A549 (cell line): ENCODE measurements around the gene GCM1. TPM values are rescaled to one million over a fixed set of nuclear protein-coding genes. Genes with fewer than 3 reads are reported as not detected.

Experiments used
- ATAC-seq, 2 experiments: fragments of 200-7000 bp in 1 of 2; fragments of >200 bp in 1 of 2; cut with Nextera tagmentation in 1 of 2; cut with Tn5 transposase in 1 of 2; 3 replicates each; pipeline versions ENCODE4 v1.8.0 to v1.9.1; 2018 to 2020; ENCODE audit warnings: mild to moderate bottlenecking in 1 of 2, moderate library complexity in 1 of 2
- CTCF ChIA-PET: fragments of 300-600 bp; sonication (Branson Sonifier 250); formaldehyde crosslinking; extraction: SDS; loops from one replicate; lab custom pipeline; 2021; ENCODE audit warnings: antibody characterized with exemption, inconsistent platforms; lab: Yijun Ruan, JAX
- POLR2A ChIA-PET: fragments of 350-600 bp; formaldehyde crosslinking; extraction: SDS; loops from one replicate; lab custom pipeline; 2021; ENCODE audit warnings: antibody characterized with exemption, inconsistent platforms; lab: Yijun Ruan, JAX
- DNase-seq, 2 experiments: peaks; one replicate each; pipeline versions ENCODE4 v3.0.0 to v3.0.0-alpha.2; 2011 to 2016; ENCODE audit warnings: low read depth in 1 of 2, low spot score in 1 of 2
- FAIRE-seq: peaks from 2 replicates; lab custom pipeline; 2011; peaks lifted over from hg19 to GRCh38; lab: Jason Lieb, UNC
- H3K27ac ChIP-seq, 2 experiments: fragments of >200 bp; sonication (Bioruptor Twin); formaldehyde crosslinking; 3 replicates each; pipeline ENCODE4 v1.5.1; 2016 to 2017
- H3K4me1 ChIP-seq: fragments of >200 bp; sonication (Bioruptor Twin); formaldehyde crosslinking; 3 replicates; pipeline ENCODE4 v1.6.1; 2016
- H3K4me2 ChIP-seq: fragments of >200 bp; sonication (Bioruptor Twin); formaldehyde crosslinking; 3 replicates; pipeline ENCODE4 v1.6.1; 2016
- H3K4me3 ChIP-seq: fragments of >200 bp; sonication (Bioruptor Twin); formaldehyde crosslinking; 3 replicates; pipeline ENCODE4 v1.5.1; 2016
- H3K9me3 ChIP-seq: fragments of >200 bp; sonication (Bioruptor Twin); formaldehyde crosslinking; 3 replicates; pipeline ENCODE4 v1.6.1; 2016
- BHLHE40 ChIP-seq: IDR thresholded peaks from 2 replicates; pipeline ENCODE4 v1.6.1; 2012; ENCODE audit warnings: low read depth, low read length, inconsistent platforms
- CHD2 ChIP-seq: fragments of 150-350 bp; IDR thresholded peaks from 2 replicates; pipeline ENCODE4 v1.6.1; 2014; ENCODE audit warnings: low read length; ENCODE audit not compliant: partially characterized antibody
- CHD4 ChIP-seq: fragments of 200-600 bp; sonication (generic); IDR thresholded peaks from 2 replicates; pipeline ENCODE4 v1.6.1; 2016; ENCODE audit warnings: antibody characterized with exemption, mild to moderate bottlenecking, borderline replicate concordance
- FOSB ChIP-seq: fragments of 250-450 bp; sonication (Bioruptor Pico); IDR thresholded peaks from 2 replicates; pipeline ENCODE4 v1.5.0; 2020; ENCODE audit warnings: mild to moderate bottlenecking, moderate library complexity
- FOSL2 ChIP-seq, 2 experiments: fragments of 450-650 bp in 1 of 2; fragments of >200 bp in 1 of 2; sonication (Bioruptor Twin) in 1 of 2; formaldehyde crosslinking; IDR thresholded peaks; 2 replicates each; pipeline versions ENCODE4 v1.5.0 to v1.6.1; 2016 to 2020; ENCODE audit warnings: mild to moderate bottlenecking in 1 of 2, moderate library complexity in 1 of 2
- GATA3 ChIP-seq: IDR thresholded peaks from 2 replicates; pipeline ENCODE4 v1.6.1; 2012; ENCODE audit warnings: borderline replicate concordance
- HOXA7 ChIP-seq: fragments of 250-450 bp; sonication (Bioruptor Pico); IDR thresholded peaks from 2 replicates; pipeline ENCODE4 v1.5.0; 2020; ENCODE audit warnings: mild to moderate bottlenecking, moderate library complexity
- HOXB5 ChIP-seq: fragments of 250-450 bp; sonication (Bioruptor Pico); IDR thresholded peaks from 2 replicates; pipeline ENCODE4 v1.5.0; 2020; ENCODE audit warnings: mild to moderate bottlenecking, moderate library complexity
- KDM1A ChIP-seq: fragments of 200-600 bp; sonication (generic); IDR thresholded peaks from 2 replicates; pipeline ENCODE4 v1.6.1; 2016; ENCODE audit warnings: low read depth, mild to moderate bottlenecking
- KDM5A ChIP-seq: fragments of 200-600 bp; sonication (generic); IDR thresholded peaks from 2 replicates; pipeline ENCODE4 v1.6.1; 2016; ENCODE audit warnings: antibody characterized with exemption, mild to moderate bottlenecking
- MAFK ChIP-seq: fragments of 450-650 bp; IDR thresholded peaks from 2 replicates; pipeline ENCODE4 v1.6.1; 2014; ENCODE audit not compliant: partially characterized antibody
- MYC ChIP-seq: IDR thresholded peaks from 2 replicates; pipeline ENCODE4 v1.6.1; 2012; ENCODE audit warnings: mild to moderate bottlenecking, inconsistent platforms, low read length, improper control_type of control experiment, borderline replicate concordance
- NFE2L2 ChIP-seq: fragments of 150-350 bp; conservative IDR thresholded peaks from 2 replicates; pipeline ENCODE4 v1.6.1; 2014; ENCODE audit warnings: low read length
- PHF8 ChIP-seq: fragments of 200-600 bp; sonication (generic); IDR thresholded peaks from 2 replicates; pipeline ENCODE4 v1.6.1; 2016; ENCODE audit warnings: low read depth, mild to moderate bottlenecking, antibody characterized with exemption, moderate library complexity, borderline replicate concordance
- POLR2A ChIP-seq: IDR thresholded peaks from 2 replicates; pipeline ENCODE4 v1.6.1; 2012; ENCODE audit warnings: mild to moderate bottlenecking, low read length
- POLR2AphosphoS2 ChIP-seq: conservative IDR thresholded peaks from 2 replicates; pipeline ENCODE4 v1.6.1; 2012; ENCODE audit warnings: low read length, improper control_type of control experiment, inconsistent platforms
- RAD21 ChIP-seq, 2 experiments: fragments of >200 bp in 1 of 2; sonication (Bioruptor Twin) in 1 of 2; formaldehyde crosslinking in 1 of 2; IDR thresholded peaks in 1 of 2; conservative IDR thresholded peaks in 1 of 2; 2 replicates in 1 of 2; 3 replicates in 1 of 2; pipeline ENCODE4 v1.6.1; 2012 to 2018; ENCODE audit warnings: inconsistent platforms in 1 of 2
- RARB ChIP-seq: fragments of 250-450 bp; sonication (Bioruptor Pico); IDR thresholded peaks from 2 replicates; pipeline ENCODE4 v1.8.0; 2021; ENCODE audit warnings: mild to moderate bottlenecking, moderate library complexity
- RFX5 ChIP-seq: fragments of 450-650 bp; IDR thresholded peaks from 2 replicates; pipeline ENCODE4 v1.7.1; 2014; ENCODE audit warnings: antibody characterized with exemption, mild to moderate bottlenecking, moderate library complexity
- SMC3 ChIP-seq: fragments of >200 bp; sonication (Bioruptor Twin); formaldehyde crosslinking; IDR thresholded peaks from 3 replicates; pipeline ENCODE4 v1.6.1; 2018; ENCODE audit warnings: inconsistent platforms
- ZFP36 ChIP-seq: fragments of 450-650 bp; IDR thresholded peaks from 2 replicates; pipeline ENCODE4 v1.6.1; 2014; ENCODE audit warnings: borderline replicate concordance; ENCODE audit not compliant: partially characterized antibody
- ZNF302 ChIP-seq: fragments of 250-450 bp; sonication (Bioruptor Pico); IDR thresholded peaks from 2 replicates; pipeline ENCODE4 v1.9.0; 2021; ENCODE audit warnings: inconsistent platforms, mild to moderate bottlenecking, moderate library complexity
- WGBS: methylation state at CpG from one replicate; pipeline ENCODE4 v1.1.6; 2017; ENCODE audit errors: missing lambda C conversion rate; 5-methylcytosine and 5-hydroxymethylcytosine counted together
- polyA plus RNA-seq, 4 experiments: library from polyadenylated mRNA; depleted of rRNA in 3 of 4; stranded (reverse); fragments of >200 nt; fragmentation: RNase III in 1 of 4; extraction: RNeasy Plus Mini Kit Qiagen cat#74134 plus additional on column Dnase treatment in 1 of 4; gene quantifications; 2 replicates in 3 of 4; 3 replicates in 1 of 4; pipeline ENCODE4 v1.2.3, GENCODE V29; 2011 to 2017
- TF ChIP-seq, protein P1 (sequence below): fragments of 250-450 bp; sonication (Bioruptor Pico); IDR thresholded peaks from 2 replicates; pipeline ENCODE4 v1.5.0; 2021; ENCODE audit warnings: mild to moderate bottlenecking, moderate library complexity, borderline replicate concordance
- TF ChIP-seq, protein P2 (sequence below): fragments of 150-350 bp; IDR thresholded peaks from 2 replicates; pipeline ENCODE4 v1.6.1; 2014; ENCODE audit warnings: low read depth, mild to moderate bottlenecking, low read length
- TF ChIP-seq, protein P3 (sequence below): IDR thresholded peaks from 2 replicates; pipeline ENCODE4 v1.6.1; 2012
- TF ChIP-seq, protein P4 (sequence below): IDR thresholded peaks from 2 replicates; pipeline ENCODE4 v1.6.1; 2012
- TF ChIP-seq, protein P5 (sequence below): fragments of >200 bp; sonication (Bioruptor Twin); formaldehyde crosslinking; IDR thresholded peaks from 3 replicates; pipeline ENCODE4 v1.6.1; 2016
- TF ChIP-seq, protein P6 (sequence below): fragments of 450-650 bp; IDR thresholded peaks from 2 replicates; pipeline ENCODE4 v1.6.1; 2014; ENCODE audit warnings: antibody characterized with exemption

Gene GCM1
- polyA plus RNA-seq, 2 of the 4 experiments (the other 2 are of a cell fraction) = 0.03 to 0.08 TPM

DNA sequence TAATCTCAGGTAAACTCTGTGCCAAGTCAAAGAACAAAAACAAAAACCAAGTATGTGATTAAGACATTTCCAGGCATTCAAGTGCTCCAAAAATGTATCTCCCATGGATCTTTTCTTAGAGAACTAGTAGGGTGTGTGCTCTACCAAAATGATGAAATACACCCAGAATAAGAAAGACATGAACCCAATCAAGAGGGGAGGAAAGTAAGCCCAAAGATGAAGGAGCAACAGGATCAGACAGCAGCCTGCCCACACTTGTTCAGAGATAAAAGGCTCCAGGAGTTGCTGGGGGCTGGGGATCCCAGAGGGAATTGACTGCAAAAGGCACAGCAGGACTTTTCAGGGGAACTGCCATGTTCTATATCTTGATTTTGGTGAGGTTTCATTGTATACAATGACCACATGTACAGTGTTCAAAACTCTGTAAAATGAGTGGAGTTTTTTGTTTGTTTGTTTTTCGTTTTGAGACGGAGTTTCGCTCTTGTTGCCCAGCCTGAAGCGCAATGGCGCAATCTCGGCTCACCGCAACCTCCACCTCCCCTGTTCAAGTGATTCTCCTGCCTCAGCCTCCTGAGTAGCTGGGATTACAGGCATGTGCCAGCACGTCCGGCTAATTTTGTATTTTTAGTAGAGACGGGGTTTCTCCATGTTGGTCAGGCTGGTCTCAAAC lies 24.4 kb downstream of the GCM1 start (continued):
- TF ChIP-seq KDM5A (no peak), NFE2L2 (no peak), POLR2AphosphoS2 (no peak)
- TF ChIP-seq, protein P1, sequence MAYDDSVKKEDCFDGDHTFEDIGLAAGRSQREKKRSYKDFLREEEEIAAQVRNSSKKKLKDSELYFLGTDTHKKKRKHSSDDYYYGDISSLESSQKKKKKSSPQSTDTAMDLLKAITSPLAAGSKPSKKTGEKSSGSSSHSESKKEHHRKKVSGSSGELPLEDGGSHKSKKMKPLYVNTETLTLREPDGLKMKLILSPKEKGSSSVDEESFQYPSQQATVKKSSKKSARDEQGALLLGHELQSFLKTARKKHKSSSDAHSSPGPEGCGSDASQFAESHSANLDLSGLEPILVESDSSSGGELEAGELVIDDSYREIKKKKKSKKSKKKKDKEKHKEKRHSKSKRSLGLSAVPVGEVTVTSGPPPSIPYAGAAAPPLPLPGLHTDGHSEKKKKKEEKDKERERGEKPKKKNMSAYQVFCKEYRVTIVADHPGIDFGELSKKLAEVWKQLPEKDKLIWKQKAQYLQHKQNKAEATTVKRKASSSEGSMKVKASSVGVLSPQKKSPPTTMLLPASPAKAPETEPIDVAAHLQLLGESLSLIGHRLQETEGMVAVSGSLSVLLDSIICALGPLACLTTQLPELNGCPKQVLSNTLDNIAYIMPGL (CRISPR knock-in tag) = no peak
- TF ChIP-seq, all 56 proteins: peak for 0

DNA sequence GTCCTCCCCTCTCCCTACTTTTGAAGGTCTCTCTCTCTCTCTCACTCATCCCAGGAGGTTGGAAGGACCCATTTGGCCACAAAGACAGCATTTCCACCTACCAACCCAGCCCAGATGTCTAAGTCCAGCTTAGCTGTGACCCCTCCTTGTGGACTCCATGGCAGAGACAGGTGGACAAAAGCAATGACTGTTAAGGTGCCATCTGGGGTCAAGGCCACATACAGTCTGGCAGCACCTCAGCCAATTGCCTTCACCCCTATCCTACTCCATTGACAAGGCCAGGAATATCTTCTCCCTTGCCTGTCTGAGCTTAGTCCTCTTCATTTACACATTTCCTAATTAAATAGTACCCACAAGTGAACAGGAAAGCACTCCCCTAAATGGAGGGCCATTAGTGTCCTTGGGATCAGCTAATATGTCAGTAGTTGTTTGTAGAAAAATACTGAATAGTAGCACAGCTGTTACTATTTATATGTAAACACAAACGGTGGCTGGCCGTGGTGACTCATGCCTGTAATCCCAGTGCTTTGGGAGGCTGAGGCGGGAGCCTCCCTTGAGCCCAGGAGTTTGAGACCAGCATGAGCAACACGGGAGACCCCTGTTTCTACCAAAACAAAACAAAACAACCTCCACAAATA lies 28.8 kb downstream of the GCM1 start:
- ATAC-seq (peak; percentile 66 to 82), DNase-seq (peak; percentile 17 to 44), FAIRE-seq (no peak)
- WGBS = 2% methylated on average over 4 of the region's 4 CpGs
- Histone ChIP-seq H3K4me3 (no peak overlapping the region), H3K27ac (peak overlapping the region in 1 of 2 experiments; percentile 42; a peak in 2 of 6 replicates), H3K4me1 (peaks cover 18% of the 10 kb centered on the region), H3K9me3 (no peaks in the 10 kb centered on the region), H3K4me2 (peak overlapping the region; percentile 52)
- ChIA-PET CTCF (interaction anchor here (1.2 kb wide), 1 partner anchor 53 kb away, joined by 3 read pairs; no protein-coding TSS in a partner anchor), POLR2A (no interaction called here)
- TF ChIP-seq RAD21 (conservative IDR thresholded peaks at IDR 0.05 in 1 of 2, IDR thresholded peaks at IDR 0.05 in 1 of 2) (no peak), CHD4 (no peak), CHD2 (no peak), FOSB (CRISPR knock-in tag) (no peak), BHLHE40 (no peak), RFX5 (no peak), ZFP36 (no peak), FOSL2 (IDR thresholded peaks at IDR 0.05) (no peak), FOSL2 (CRISPR knock-in tag; IDR thresholded peaks at IDR 0.05) (peak; percentile 80), RARB (CRISPR knock-in tag) (no peak)

DNA sequence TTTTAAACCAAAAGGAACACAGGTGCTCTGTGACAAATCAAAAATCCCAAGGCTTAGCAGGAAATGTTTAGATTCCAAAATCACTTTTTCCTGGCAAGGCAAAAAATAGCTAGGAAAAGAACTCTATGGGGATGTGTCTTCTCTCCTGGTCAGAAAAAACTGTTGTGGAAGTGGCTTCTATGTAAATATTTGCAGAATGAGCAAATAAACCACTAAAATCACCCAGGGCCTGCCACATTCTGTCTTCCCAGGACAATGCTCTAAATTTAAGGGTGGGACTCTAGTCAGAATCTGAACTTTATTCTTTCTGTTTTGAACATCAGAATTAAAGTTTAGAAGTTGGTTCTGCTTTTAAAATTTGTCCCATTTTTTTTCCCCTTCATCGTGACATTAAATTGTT lies 29.3 kb downstream of the GCM1 start:
- Histone ChIP-seq H3K4me1 (peaks cover 18% of the 10 kb centered on the region), H3K9me3 (no peaks in the 10 kb centered on the region), H3K27ac (no peak overlapping the region; a peak in 1 of 6 replicates), H3K4me3 (no peak overlapping the region), H3K4me2 (peak overlapping the region; percentile 52)
- FAIRE-seq (no peak), DNase-seq (peak; percentile 4 to 26), ATAC-seq (peak in 1 of 2 experiments; percentile 60; a peak in 3 of 6 replicates)
- CTCF ChIA-PET = interaction anchor here (1.2 kb wide), 1 partner anchor 53 kb away, joined by 3 read pairs; no protein-coding TSS in a partner anchor
- POLR2A ChIA-PET = no interaction called here
- WGBS = 56% methylated on average over 1 of the region's 1 CpG
- no peak for TF ChIP-seq ZNF302 (CRISPR knock-in tag)
- no peak for TF ChIP-seq POLR2A
- TF ChIP-seq, protein P2, sequence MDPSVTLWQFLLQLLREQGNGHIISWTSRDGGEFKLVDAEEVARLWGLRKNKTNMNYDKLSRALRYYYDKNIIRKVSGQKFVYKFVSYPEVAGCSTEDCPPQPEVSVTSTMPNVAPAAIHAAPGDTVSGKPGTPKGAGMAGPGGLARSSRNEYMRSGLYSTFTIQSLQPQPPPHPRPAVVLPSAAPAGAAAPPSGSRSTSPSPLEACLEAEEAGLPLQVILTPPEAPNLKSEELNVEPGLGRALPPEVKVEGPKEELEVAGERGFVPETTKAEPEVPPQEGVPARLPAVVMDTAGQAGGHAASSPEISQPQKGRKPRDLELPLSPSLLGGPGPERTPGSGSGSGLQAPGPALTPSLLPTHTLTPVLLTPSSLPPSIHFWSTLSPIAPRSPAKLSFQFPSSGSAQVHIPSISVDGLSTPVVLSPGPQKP = no peak
- TF ChIP-seq FOSL2 (IDR thresholded peaks at IDR 0.05) = no peak
- no peak for TF ChIP-seq FOSL2 (CRISPR knock-in tag; IDR thresholded peaks at IDR 0.05)
- TF ChIP-seq SMC3 = no peak
- no peak for TF ChIP-seq MAFK
- TF ChIP-seq KDM1A = no peak
- TF ChIP-seq, protein P3, sequence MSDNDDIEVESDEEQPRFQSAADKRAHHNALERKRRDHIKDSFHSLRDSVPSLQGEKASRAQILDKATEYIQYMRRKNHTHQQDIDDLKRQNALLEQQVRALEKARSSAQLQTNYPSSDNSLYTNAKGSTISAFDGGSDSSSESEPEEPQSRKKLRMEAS = no peak
- TF ChIP-seq HOXB5 (CRISPR knock-in tag) = no peak
- TF ChIP-seq MYC = no peak
- no peak for TF ChIP-seq HOXA7
- TF ChIP-seq, protein P4, sequence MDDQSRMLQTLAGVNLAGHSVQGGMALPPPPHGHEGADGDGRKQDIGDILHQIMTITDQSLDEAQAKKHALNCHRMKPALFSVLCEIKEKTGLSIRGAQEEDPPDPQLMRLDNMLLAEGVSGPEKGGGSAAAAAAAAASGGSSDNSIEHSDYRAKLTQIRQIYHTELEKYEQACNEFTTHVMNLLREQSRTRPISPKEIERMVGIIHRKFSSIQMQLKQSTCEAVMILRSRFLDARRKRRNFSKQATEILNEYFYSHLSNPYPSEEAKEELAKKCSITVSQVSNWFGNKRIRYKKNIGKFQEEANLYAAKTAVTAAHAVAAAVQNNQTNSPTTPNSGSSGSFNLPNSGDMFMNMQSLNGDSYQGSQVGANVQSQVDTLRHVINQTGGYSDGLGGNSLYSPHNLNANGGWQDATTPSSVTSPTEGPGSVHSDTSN = no peak
- TF ChIP-seq, protein P5, sequence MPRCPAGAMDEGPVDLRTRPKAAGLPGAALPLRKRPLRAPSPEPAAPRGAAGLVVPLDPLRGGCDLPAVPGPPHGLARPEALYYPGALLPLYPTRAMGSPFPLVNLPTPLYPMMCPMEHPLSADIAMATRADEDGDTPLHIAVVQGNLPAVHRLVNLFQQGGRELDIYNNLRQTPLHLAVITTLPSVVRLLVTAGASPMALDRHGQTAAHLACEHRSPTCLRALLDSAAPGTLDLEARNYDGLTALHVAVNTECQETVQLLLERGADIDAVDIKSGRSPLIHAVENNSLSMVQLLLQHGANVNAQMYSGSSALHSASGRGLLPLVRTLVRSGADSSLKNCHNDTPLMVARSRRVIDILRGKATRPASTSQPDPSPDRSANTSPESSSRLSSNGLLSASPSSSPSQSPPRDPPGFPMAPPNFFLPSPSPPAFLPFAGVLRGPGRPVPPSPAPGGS = no peak
- no peak for TF ChIP-seq PHF8
- TF ChIP-seq, protein P6, sequence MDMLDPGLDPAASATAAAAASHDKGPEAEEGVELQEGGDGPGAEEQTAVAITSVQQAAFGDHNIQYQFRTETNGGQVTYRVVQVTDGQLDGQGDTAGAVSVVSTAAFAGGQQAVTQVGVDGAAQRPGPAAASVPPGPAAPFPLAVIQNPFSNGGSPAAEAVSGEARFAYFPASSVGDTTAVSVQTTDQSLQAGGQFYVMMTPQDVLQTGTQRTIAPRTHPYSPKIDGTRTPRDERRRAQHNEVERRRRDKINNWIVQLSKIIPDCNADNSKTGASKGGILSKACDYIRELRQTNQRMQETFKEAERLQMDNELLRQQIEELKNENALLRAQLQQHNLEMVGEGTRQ = no peak
- TF ChIP-seq GATA3 = no peak
- TF ChIP-seq CHD4 = no peak
